ENCODE measurements around the gene TC2N.

Gene TC2N

GRCh38 chr14:91884664-91885063 lies 17.3 kb upstream of the TC2N start:
- no peak for TF ChIP-seq EZH2phosphoT487 (IDR thresholded peaks at IDR 0.05; ENCODE audit: low read length)
- no peak for TF ChIP-seq EZH2 (optimal IDR thresholded peaks at IDR 0.05; ENCODE audit: low read depth, low read length)
- TF ChIP-seq, protein P1, sequence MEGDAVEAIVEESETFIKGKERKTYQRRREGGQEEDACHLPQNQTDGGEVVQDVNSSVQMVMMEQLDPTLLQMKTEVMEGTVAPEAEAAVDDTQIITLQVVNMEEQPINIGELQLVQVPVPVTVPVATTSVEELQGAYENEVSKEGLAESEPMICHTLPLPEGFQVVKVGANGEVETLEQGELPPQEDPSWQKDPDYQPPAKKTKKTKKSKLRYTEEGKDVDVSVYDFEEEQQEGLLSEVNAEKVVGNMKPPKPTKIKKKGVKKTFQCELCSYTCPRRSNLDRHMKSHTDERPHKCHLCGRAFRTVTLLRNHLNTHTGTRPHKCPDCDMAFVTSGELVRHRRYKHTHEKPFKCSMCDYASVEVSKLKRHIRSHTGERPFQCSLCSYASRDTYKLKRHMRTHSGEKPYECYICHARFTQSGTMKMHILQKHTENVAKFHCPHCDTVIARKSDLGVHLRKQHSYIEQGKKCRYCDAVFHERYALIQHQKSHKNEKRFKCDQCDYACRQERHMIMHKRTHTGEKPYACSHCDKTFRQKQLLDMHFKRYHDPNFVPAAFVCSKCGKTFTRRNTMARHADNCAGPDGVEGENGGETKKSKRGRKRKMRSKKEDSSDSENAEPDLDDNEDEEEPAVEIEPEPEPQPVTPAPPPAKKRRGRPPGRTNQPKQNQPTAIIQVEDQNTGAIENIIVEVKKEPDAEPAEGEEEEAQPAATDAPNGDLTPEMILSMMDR (IDR thresholded peaks at IDR 0.05; ENCODE audit: low read length), result no peak
- H3K27me3 ChIP-seq (replicated peaks; ENCODE audit: insufficient read depth, low read length), result no peaks in the 10 kb centered on the region
- H3K9ac ChIP-seq (ENCODE audit: low read length), result no peak overlapping the region
- H3K79me2 ChIP-seq (ENCODE audit: low read length), result no peaks in the 10 kb centered on the region
- H4K20me1 ChIP-seq (ENCODE audit: insufficient read depth, low read length), result no peaks in the 10 kb centered on the region
- no peak overlapping the region for H2AFZ ChIP-seq (ENCODE audit: low read length)
- no peak overlapping the region for H3K27ac ChIP-seq (ENCODE audit: low read length)
- H3K4me2 ChIP-seq (ENCODE audit: low read depth, low read length), result no peak overlapping the region
- no peaks in the 10 kb centered on the region for H3K4me1 ChIP-seq (ENCODE audit: low read length)
- no peak overlapping the region for H3K4me3 ChIP-seq (ENCODE audit: low read length)
- H3K9me2 ChIP-seq (replicated peaks; ENCODE audit: insufficient read depth, low read length), result no peaks in the 10 kb centered on the region
- H3F3A ChIP-seq (ENCODE audit: insufficient read depth, low read length), result no peaks in the 10 kb centered on the region
- H3K36me3 ChIP-seq (replicated peaks; ENCODE audit: insufficient read depth, low read length), result no peaks in the 10 kb centered on the region
- DNase-seq, result no peak
- no peaks in the 10 kb centered on the region for H3K9me3 ChIP-seq (replicated peaks; ENCODE audit: insufficient read depth, low read length)

DNA sequence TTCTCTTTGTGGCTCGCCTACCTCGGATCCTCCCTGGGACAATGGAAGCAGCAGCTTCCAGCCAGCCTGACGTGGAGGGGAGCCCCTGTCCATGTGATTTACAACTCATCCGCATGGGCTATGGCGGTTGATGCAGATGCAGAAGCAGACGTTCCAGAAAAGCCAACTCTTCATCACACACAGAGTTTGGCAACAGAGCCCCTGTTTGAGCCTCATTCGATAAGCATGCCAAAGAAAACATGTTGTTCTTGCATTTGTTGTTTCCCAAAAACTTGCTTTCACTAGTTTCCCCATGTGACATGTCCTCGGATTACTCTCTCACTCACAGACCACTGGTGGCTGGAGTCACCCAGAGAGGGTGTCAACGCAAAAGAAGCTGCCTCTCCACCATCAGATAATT lies 16.4 kb upstream of the TC2N start:
- Histone ChIP-seq H3K27ac (ENCODE audit: low read length) (no peak overlapping the region), H3K9ac (ENCODE audit: low read length) (no peak overlapping the region), H3K27me3 (replicated peaks; ENCODE audit: insufficient read depth, low read length) (no peaks in the 10 kb centered on the region), H3F3A (ENCODE audit: insufficient read depth, low read length) (no peaks in the 10 kb centered on the region), H4K20me1 (ENCODE audit: insufficient read depth, low read length) (no peaks in the 10 kb centered on the region), H3K4me3 (ENCODE audit: low read length) (no peak overlapping the region), H3K9me3 (replicated peaks; ENCODE audit: insufficient read depth, low read length) (no peaks in the 10 kb centered on the region), H2AFZ (ENCODE audit: low read length) (no peak overlapping the region), H3K79me2 (ENCODE audit: low read length) (no peaks in the 10 kb centered on the region), H3K4me2 (ENCODE audit: low read depth, low read length) (no peak overlapping the region), H3K9me2 (replicated peaks; ENCODE audit: insufficient read depth, low read length) (no peaks in the 10 kb centered on the region), H3K4me1 (ENCODE audit: low read length) (no peaks in the 10 kb centered on the region), H3K36me3 (replicated peaks; ENCODE audit: insufficient read depth, low read length) (no peaks in the 10 kb centered on the region)
- DNase-seq, result no peak
- no peak for TF ChIP-seq EZH2 (optimal IDR thresholded peaks at IDR 0.05; ENCODE audit: low read depth, low read length)
- no peak for TF ChIP-seq EZH2phosphoT487 (IDR thresholded peaks at IDR 0.05; ENCODE audit: low read length)
- TF ChIP-seq, protein P1 (IDR thresholded peaks at IDR 0.05; ENCODE audit: low read length), result no peak

DNA sequence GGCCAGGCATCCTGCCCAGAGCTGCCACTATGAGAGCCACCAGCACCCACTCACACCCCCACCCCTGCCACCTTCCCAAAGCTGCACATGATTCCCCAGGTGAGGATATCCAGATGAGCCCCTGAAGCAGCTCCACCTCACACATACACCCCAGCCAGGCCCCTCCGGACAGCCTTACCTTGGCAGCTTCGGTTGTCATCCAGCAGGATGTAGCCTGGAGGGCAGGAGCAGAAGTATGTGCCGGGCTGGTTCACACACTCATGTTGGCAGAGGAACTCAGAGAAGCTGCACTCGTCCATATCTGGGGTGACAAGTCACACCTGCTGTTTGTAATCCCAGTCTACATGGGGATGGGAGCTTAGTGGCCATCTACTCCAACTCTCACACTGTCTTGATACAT lies 15.4 kb upstream of the TC2N start:
- Histone ChIP-seq H3K36me3 (replicated peaks; ENCODE audit: insufficient read depth, low read length) (no peaks in the 10 kb centered on the region), H3K79me2 (ENCODE audit: low read length) (no peaks in the 10 kb centered on the region), H3K9me3 (replicated peaks; ENCODE audit: insufficient read depth, low read length) (no peaks in the 10 kb centered on the region), H3K9me2 (replicated peaks; ENCODE audit: insufficient read depth, low read length) (no peaks in the 10 kb centered on the region), H3K27me3 (replicated peaks; ENCODE audit: insufficient read depth, low read length) (no peaks in the 10 kb centered on the region), H3K4me2 (ENCODE audit: low read depth, low read length) (no peak overlapping the region), H3K4me3 (ENCODE audit: low read length) (no peak overlapping the region), H3K4me1 (ENCODE audit: low read length) (no peaks in the 10 kb centered on the region), H3F3A (ENCODE audit: insufficient read depth, low read length) (no peaks in the 10 kb centered on the region), H2AFZ (ENCODE audit: low read length) (no peak overlapping the region), H3K27ac (ENCODE audit: low read length) (no peak overlapping the region), H4K20me1 (ENCODE audit: insufficient read depth, low read length) (no peaks in the 10 kb centered on the region), H3K9ac (ENCODE audit: low read length) (no peak overlapping the region)
- DNase-seq, result no peak
- no peak for TF ChIP-seq EZH2 (optimal IDR thresholded peaks at IDR 0.05; ENCODE audit: low read depth, low read length)
- no peak for TF ChIP-seq EZH2phosphoT487 (IDR thresholded peaks at IDR 0.05; ENCODE audit: low read length)
- TF ChIP-seq, protein P1 (IDR thresholded peaks at IDR 0.05; ENCODE audit: low read length), result no peak

Data from MM.1S (cell line).